ENCODE results near the gene ZSCAN9. TPM values are rescaled to one million over a fixed set of nuclear protein-coding genes. Genes with fewer than 3 reads are reported as not detected.

Gene ZSCAN9
- total and polyA plus RNA-seq, 2 of the 13 experiments (the other 11 are each of a cell fraction or from before 2014, with no cell fraction given): 14.6 to 17.8 TPM

DNA sequence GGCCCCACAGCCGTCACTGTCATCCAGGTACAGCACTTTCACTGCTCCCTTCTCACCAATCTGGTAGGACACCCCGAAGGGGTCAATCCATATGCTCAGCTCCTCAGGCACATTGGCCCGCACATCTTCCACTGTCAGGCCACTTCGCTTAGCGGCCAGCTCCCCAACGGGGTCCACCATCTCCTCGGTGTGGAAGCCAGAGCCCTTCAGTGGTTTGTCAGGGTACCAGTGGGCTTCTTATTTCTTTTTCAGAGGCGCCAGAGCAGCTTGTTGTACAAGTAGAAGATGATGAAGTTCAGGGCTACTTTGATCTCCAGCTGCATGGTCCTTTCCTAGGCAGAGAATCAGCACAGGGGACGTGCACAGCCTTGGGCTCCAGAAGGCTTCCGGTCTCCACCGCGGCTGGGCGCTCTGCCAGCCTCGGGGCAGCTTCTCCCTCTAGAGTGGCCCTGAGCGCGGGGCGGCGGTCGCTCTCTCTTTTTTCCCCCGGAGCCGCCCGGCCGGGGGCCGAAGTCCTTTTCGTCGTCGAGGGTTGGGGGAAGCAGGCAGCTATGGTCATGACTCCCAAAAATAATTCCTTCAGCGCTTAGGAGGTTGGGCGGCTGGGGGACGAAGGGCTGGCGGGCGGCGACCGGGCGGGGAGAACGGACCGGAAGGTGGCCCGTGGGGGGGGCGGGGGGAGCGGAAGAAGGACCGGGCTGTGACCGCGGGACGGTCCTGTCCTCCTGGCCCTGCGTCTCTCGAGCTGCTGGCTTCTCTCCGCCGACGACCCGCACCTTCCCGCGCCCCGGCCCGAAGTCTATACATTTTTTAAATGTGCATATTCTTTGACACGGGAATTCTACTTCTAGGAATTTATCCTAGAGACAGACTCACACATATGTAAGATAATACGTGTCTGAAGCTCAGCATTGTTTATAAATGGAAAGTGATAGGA is 6.5 kb upstream of the ZSCAN9 start (continued):
- TF ChIP-seq, protein P1, sequence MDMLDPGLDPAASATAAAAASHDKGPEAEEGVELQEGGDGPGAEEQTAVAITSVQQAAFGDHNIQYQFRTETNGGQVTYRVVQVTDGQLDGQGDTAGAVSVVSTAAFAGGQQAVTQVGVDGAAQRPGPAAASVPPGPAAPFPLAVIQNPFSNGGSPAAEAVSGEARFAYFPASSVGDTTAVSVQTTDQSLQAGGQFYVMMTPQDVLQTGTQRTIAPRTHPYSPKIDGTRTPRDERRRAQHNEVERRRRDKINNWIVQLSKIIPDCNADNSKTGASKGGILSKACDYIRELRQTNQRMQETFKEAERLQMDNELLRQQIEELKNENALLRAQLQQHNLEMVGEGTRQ (IDR thresholded peaks at IDR 0.05; ENCODE audit: low read depth, low read length): no peak
- TF ChIP-seq, protein P1 (CRISPR knock-in tag; IDR thresholded peaks at IDR 0.05; ENCODE audit: borderline replicate concordance): no peak
- TF ChIP-seq, protein P2, sequence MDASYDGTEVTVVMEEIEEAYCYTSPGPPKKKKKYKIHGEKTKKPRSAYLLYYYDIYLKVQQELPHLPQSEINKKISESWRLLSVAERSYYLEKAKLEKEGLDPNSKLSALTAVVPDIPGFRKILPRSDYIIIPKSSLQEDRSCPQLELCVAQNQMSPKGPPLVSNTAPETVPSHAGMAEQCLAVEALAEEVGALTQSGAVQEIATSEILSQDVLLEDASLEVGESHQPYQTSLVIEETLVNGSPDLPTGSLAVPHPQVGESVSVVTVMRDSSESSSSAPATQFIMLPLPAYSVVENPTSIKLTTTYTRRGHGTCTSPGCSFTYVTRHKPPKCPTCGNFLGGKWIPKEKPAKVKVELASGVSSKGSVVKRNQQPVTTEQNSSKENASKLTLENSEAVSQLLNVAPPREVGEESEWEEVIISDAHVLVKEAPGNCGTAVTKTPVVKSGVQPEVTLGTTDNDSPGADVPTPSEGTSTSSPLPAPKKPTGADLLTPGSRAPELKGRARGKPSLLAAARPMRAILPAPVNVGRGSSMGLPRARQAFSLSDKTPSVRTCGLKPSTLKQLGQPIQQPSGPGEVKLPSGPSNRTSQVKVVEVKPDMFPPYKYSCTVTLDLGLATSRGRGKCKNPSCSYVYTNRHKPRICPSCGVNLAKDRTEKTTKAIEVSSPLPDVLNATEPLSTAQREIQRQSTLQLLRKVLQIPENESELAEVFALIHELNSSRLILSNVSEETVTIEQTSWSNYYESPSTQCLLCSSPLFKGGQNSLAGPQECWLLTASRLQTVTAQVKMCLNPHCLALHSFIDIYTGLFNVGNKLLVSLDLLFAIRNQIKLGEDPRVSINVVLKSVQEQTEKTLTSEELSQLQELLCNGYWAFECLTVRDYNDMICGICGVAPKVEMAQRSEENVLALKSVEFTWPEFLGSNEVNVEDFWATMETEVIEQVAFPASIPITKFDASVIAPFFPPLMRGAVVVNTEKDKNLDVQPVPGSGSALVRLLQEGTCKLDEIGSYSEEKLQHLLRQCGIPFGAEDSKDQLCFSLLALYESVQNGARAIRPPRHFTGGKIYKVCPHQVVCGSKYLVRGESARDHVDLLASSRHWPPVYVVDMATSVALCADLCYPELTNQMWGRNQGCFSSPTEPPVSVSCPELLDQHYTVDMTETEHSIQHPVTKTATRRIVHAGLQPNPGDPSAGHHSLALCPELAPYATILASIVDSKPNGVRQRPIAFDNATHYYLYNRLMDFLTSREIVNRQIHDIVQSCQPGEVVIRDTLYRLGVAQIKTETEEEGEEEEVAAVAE (CRISPR knock-in tag; IDR thresholded peaks at IDR 0.05; ENCODE audit: borderline replicate concordance): no peak
- peak; percentile 61 for TF ChIP-seq SALL2 (CRISPR knock-in tag; IDR thresholded peaks at IDR 0.05)
- TF ChIP-seq TEAD3 (CRISPR knock-in tag; optimal IDR thresholded peaks at IDR 0.05; ENCODE audit: borderline replicate concordance): no peak
- TF ChIP-seq, protein P3, sequence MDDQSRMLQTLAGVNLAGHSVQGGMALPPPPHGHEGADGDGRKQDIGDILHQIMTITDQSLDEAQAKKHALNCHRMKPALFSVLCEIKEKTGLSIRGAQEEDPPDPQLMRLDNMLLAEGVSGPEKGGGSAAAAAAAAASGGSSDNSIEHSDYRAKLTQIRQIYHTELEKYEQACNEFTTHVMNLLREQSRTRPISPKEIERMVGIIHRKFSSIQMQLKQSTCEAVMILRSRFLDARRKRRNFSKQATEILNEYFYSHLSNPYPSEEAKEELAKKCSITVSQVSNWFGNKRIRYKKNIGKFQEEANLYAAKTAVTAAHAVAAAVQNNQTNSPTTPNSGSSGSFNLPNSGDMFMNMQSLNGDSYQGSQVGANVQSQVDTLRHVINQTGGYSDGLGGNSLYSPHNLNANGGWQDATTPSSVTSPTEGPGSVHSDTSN (CRISPR knock-in tag; IDR thresholded peaks at IDR 0.05; ENCODE audit: borderline replicate concordance): no peak; the same call in 1 of the 2 replicates
- no peak for TF ChIP-seq PLRG1 (conservative IDR thresholded peaks at IDR 0.05)
- TF ChIP-seq KDM5A (IDR thresholded peaks at IDR 0.05; ENCODE audit: borderline replicate concordance, low read length): peak; percentile 76; the same call in 1 of the 2 replicates
- TF ChIP-seq ATAD3A (CRISPR knock-in tag; IDR thresholded peaks at IDR 0.05): no peak
- peak; percentile 63; the same call in 1 of the 2 replicates for TF ChIP-seq ZNF350 (CRISPR knock-in tag; IDR thresholded peaks at IDR 0.05; ENCODE audit: borderline replicate concordance, low read depth)
- TF ChIP-seq, protein P4, sequence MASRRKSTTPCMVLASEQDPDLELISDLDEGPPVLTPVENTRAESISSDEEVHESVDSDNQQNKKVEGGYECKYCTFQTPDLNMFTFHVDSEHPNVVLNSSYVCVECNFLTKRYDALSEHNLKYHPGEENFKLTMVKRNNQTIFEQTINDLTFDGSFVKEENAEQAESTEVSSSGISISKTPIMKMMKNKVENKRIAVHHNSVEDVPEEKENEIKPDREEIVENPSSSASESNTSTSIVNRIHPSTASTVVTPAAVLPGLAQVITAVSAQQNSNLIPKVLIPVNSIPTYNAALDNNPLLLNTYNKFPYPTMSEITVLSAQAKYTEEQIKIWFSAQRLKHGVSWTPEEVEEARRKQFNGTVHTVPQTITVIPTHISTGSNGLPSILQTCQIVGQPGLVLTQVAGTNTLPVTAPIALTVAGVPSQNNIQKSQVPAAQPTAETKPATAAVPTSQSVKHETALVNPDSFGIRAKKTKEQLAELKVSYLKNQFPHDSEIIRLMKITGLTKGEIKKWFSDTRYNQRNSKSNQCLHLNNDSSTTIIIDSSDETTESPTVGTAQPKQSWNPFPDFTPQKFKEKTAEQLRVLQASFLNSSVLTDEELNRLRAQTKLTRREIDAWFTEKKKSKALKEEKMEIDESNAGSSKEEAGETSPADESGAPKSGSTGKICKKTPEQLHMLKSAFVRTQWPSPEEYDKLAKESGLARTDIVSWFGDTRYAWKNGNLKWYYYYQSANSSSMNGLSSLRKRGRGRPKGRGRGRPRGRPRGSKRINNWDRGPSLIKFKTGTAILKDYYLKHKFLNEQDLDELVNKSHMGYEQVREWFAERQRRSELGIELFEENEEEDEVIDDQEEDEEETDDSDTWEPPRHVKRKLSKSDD (CRISPR knock-in tag; IDR thresholded peaks at IDR 0.05; ENCODE audit: low read depth): no peak
- TF ChIP-seq, protein P5, sequence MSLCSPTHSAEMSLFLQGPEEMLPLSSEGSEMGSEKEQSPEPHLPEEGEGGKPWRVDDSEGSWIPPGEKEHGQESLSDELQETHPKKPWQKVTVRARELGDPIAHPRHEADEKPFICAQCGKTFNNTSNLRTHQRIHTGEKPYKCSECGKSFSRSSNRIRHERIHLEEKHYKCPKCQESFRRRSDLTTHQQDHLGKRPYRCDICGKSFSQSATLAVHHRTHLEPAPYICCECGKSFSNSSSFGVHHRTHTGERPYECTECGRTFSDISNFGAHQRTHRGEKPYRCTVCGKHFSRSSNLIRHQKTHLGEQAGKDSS (CRISPR knock-in tag; IDR thresholded peaks at IDR 0.05; ENCODE audit: borderline replicate concordance, low read depth): peak; percentile 43
- TF ChIP-seq, protein P6, sequence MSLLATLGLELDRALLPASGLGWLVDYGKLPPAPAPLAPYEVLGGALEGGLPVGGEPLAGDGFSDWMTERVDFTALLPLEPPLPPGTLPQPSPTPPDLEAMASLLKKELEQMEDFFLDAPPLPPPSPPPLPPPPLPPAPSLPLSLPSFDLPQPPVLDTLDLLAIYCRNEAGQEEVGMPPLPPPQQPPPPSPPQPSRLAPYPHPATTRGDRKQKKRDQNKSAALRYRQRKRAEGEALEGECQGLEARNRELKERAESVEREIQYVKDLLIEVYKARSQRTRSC (CRISPR knock-in tag; IDR thresholded peaks at IDR 0.05; ENCODE audit: low read depth): 0 out of 2 replicates have a peak, but pooled peaks have one; percentile 50
- no peak for TF ChIP-seq FOXK1 (CRISPR knock-in tag; IDR thresholded peaks at IDR 0.05; ENCODE audit: borderline replicate concordance, low read depth)
- TF ChIP-seq MBNL3 (CRISPR knock-in tag; conservative IDR thresholded peaks at IDR 0.05): no peak
